Urothelium cell line (cell line): ENCODE data around the gene GLIS2.

Experiments used
- DNase-seq: peaks from one replicate; pipeline ENCODE4 v3.0.0; 2011; ENCODE audit warnings: low spot score, mixed read lengths
- FAIRE-seq: peaks from 2 replicates; lab custom pipeline; 2011; peaks lifted over from hg19 to GRCh38; lab: Jason Lieb, UNC

The GLIS2 gene

DNA sequence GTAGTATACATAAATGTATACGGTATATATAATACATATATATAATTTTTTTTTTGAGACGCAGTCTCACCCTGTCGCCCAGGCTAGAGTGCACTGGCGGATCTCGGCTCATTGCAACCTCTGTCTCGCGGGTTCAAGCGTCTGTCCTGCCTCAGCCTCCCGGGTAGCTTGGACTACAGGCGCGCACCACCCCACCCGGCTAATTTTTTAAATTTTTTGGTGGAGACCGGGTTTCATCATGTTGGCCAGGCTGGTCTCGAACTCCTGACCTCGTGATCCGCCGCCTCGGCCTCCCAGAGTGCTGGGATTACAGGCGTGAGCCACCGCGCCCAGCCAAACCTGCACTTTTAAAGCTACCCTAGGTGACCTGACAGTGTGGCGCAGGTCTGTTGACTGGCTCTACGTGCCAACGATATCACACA is 34.5 kb downstream of the GLIS2 start:
- DNase-seq (no peak), FAIRE-seq (no peak)

DNA sequence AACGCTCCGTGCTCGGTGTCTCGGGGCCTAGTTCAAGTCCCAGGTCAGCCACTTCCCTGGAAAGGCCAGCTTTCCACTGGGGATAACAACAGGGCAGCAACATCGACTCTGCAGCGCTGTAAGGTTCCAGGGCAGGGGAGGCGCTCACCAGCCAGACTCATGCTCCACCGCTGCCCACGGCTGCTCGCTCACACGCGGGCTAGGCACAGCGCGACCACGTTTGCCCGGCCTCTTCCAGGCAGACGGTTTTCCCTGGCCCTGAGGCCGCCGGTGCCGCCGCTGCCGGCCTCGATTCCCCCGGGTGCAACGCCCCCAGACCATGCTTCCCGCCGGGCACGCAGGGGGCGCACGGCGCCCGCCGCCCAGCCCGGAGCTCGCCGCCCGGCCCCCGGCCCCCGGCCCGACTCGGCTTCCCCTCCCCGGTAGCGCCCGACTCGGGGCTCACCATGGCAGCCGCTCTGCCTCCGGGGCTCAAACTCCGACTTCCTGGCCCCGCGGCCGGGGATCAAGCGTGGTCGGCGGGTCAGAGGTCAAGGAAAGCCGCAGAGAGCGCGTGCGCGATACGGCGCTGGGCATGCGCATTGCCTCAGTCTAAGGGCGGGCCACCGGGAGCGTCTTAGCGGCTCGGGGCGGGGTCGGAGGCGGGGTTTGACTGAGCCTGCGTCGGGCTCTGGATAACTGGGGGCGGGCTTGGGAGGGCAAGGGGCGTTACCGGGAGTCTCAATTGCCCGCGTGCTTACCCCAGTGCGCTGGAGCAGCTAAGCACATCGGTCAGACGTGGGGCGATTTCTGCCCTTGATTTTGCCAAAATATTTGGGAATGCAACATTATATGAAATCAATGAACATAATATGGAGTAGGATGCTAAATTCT is 35.2 kb downstream of the GLIS2 start, which contains the start of gene PAM16:
PAM16 (minus strand) TSS at position 535 of the 873 bp plus-strand sequence; CDS start at position 448, 87 bp downstream.
- DNase-seq (peak; percentile 97), FAIRE-seq (peak; percentile 73)

DNA sequence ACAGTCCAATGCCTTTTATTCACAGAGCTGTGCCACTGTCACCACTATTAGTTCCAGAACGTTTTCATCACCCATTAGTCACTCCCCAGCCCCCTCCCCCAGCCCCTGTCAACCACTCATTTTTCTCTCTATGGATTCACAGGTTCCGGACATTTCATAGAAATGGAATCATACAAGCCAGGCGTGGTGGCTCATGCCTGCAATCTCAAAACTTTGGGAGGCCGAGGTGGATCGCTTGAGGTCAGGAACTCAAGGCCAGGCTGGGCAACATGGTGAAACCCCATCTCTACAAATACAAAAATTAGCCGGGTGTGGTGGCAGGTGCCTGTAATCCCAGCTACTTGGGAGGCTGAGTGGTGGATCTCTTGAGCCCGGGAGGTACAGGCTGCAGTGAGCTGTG is 36.0 kb downstream of the GLIS2 start:
- DNase-seq (no peak), FAIRE-seq (no peak)

DNA sequence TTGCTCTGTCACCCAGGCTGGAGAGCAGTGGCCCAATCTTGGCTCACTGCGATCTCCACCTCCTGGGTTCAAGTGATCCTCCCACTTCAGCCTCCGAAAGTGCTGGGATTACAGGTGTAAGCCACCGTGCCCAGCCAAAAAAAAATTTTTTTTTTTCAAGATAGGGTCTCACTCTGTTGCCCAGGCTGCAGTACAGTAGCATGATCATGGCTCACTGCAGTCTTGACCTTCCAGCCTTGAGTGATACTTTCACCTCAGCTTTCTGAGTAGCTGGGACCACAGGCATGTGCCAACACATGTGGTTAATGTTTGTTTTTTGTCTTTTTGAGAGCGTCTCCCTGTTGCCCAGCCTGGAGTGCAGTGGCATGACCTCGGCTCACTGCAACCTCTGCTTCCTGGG is 37.0 kb downstream of the GLIS2 start:
- no peak for FAIRE-seq
- DNase-seq: no peak

DNA sequence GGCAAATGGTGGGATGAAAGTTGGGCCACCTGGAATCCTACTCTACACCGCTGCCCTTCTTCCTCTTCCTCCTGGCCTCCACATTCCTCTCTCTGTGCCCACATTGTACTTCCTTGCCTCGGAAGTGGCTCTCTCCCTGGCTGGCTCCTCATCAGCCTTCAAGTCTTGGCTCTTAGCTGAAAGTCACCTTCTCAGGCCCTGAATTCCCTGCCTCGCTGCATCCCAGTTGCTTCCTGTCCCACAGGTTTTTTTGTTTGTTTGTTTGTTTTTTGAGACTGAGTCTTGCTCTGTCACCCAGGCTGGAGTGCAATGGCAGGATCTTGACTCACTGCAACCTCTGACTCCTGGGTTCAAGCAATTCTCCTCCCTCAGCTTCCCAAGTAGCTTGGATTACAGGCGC is 37.8 kb downstream of the GLIS2 start:
- FAIRE-seq: no peak

DNA sequence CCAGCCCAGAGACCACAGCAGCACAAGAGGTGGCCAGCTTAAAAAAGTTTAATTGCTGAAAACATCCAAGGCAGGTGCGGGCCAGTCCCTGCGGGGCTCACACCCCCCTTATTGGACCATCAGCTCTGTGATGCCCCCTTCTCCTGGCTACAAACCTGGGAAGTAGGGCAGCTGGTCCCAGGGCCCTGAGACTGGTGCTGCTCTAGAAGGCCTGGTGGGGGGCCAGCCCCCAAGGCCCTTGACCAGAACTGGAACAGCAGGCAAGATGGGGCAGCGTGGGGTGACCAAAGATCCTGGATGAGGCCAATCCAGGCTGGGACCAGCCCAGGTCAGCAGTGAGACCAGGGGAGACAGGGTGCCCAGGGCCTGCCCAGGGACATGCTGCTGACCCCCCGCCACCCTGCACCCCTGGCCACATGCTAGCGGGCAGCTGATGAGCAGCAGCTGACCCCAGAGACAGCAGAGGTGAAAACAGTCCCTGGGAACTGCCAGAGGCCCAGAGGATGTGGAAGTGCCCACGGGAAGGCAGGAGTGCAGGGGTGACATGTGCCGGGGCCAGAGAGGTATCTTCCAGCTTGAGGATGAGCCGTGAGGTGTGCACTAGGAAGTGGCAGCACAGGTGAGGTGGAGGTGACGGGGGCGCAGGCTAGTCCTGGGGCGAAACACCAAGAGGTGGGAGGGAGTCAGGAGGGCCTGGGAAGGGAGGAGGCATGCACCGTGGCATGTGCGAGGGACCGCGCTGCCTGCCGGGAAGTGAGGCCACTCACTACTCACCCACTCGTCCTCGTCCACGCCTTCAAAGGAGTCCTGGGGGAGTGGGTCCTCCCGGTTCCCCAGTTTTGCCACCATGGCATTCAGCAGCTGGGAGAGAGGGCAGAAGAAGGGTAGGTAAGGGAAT is 38.9 kb downstream of the GLIS2 start:
- no peak for FAIRE-seq
- no peak for DNase-seq

More for the DNA sequence above, 37.8 kb downstream of the GLIS2 start:
- DNase-seq: no peak

DNA sequence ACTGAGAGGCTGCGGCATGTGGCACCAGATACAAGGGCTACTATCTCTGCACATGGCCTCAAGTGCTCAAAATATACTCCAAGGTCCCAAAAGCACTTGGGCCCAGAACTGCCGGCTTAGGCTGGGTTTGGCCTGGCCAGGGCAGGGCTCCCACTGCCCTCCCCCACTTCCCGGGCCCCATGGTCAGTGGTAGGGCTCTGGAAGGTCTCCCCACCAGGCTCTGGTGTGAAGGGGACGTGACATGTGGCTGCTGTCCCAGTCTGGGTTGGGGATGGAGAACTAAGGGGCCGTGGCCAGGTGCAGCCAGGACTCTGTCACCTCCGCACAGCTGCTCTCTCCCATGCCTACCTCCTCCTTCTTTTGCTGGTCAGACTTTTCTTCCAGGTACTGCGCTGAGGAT is 41.0 kb downstream of the GLIS2 start:
- FAIRE-seq (no peak), DNase-seq (no peak)

DNA sequence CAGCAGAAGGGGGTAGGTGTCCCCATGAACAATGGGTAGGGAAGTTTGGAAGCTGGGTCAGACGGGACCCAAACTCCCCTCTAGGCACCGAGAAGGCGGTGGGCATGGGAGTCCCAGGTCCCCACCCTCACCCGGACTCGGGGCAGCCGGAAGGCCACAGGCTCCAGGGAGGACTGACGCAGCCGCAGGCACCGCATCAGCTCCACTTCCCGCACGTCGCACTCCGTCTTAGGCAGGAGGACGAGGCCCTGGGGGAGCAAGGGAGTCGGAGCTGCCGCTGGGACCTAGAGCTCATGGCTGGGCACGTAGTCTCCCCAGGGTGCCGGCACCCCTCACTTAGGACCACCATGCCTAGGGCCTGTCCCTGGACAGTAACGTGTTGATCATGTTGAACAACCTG is 42.4 kb downstream of the GLIS2 start:
- no peak for DNase-seq
- FAIRE-seq: no peak

DNA sequence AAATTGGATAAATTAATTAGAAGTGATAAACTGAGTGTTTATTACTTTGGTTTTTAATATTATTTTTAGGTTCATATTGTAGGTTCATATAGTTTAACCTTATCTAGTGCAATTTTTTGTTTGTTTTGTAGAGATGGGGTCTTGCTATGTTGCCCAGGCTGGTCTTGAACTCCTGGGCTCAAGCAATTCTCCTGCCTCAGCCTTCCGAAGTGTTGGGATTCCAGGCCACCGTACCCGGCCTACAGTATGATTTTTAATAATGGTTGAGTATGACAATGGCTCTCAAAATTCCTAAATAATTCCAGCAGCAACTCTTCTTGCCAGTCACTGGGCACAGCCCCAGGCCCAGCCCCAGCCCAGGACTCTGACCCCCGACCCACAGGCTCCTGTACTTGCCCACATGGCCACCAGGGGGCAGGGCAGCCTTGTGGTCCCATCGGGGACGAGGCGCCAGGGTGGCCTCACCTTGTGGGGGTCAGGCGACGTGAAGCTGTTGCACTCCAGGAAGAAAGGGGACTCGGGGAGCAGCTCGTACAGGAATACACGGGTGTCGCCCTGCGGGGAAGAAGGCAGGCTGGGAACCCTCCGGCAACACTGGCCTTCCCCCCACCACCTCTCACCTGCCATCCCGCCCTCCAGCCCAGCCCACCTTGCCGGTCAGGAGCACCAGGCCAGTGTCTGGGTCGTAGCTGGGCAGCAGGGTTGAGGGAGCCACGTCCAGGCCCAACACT is 43.1 kb downstream of the GLIS2 start:
- DNase-seq (peak; percentile 65), FAIRE-seq (no peak)

DNA sequence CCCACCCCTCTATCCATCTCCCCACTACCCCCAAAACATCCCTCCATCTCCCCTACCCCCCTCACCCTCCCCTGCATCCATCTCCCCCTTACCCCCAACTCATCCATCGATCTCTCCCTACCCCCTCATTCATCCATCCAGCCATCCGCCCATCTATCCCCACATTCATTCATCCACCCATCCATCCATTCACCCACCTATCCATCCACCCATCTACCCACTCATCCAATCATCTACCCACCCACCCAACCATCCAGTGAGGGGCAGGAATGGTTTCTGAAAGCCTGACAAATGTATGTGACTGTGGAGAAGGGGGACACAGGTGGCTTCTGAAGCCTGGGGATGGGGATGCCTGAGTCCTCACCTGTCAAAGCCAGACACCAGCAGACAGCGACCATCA is 44.0 kb downstream of the GLIS2 start:
- FAIRE-seq (no peak), DNase-seq (no peak)

DNA sequence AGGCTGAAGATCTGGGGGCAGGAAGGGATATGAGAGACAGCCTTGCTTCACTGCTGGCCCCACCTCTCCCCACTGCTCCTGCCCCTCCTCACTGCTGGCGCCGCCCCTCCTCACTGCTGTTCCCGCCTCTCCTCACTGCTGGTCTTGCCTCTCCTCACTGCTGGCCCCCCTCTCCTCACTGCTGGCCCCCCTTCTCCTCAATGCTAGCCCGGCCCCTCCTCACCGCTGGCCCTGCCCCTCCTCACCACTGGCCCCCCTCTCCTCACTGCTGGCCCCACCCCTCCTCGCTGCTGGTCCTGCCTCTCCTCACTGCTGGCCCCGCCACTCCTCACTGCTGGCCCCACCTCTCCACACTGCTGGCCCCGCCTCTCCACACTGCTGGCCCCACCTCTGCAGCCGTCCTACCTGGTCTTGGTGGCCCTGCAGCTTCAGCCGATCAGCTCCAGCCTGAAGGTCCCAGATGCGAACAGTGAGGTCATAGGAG is 44.7 kb downstream of the GLIS2 start:
- DNase-seq: peak; percentile 62
- peak; percentile 88 for FAIRE-seq

DNA sequence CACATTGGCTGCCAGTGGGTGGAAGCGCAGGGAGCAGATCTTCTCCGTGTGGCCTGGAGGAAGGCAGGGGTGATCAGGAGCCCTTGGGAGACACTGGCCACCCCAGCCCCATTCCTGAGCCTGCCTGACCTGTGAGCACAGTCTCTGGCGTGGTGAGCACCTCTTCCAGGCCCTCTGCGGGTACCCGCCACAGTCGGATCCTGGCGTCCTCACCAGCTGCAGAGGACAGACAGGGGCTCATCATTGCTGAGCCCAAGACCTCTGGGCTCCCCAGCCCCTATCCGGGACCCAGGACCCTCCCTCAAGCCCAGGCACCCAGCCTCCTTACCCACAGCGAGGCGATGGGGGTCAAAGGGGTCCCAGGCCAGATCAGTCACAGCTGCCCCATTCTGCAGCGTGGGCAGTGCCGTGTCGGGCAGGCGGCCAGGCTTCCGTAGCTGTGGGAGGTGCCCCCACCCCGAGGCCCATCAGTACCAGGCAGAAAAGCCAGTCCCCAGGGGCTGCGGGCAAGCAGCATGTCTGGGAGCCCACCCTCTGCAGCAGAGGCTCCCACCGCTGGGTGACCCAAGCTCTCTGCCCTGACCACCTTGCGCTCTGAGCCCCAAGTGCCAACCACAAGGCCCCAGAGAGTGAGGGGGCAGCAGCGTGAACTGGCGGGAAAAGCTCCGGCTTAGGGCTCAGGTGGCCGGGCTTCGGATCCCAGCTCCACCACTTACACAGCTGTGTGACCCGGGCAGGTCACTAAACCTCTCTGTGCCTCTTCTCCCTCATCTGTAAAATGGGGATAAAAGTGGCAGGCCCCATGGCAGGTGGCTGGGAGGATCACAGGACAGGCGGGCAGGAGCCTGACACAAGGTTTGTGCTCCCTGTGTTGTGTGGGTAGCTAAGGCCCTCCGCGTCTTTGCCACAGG is 45.4 kb downstream of the GLIS2 start:
- DNase-seq (no peak), FAIRE-seq (no peak)

DNA sequence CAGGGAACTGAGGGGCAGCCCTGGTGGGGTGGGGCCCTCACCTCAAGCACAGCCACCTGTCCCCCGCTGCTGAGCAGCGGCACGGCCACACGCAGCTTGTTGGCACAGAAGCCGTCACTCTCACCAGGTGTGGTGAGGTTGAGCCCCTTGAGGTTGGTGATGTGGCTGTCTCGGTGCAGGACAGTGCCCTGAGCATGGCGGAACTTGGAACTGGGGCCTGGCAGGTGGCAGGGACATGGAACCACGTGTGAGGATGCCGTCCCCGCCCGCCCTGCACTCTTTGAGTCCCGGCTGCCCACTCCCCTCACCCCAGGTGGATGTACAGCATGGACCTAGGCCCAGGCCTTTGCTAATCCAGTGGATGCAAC is 46.1 kb downstream of the GLIS2 start:
- FAIRE-seq: no peak
- no peak for DNase-seq

DNA sequence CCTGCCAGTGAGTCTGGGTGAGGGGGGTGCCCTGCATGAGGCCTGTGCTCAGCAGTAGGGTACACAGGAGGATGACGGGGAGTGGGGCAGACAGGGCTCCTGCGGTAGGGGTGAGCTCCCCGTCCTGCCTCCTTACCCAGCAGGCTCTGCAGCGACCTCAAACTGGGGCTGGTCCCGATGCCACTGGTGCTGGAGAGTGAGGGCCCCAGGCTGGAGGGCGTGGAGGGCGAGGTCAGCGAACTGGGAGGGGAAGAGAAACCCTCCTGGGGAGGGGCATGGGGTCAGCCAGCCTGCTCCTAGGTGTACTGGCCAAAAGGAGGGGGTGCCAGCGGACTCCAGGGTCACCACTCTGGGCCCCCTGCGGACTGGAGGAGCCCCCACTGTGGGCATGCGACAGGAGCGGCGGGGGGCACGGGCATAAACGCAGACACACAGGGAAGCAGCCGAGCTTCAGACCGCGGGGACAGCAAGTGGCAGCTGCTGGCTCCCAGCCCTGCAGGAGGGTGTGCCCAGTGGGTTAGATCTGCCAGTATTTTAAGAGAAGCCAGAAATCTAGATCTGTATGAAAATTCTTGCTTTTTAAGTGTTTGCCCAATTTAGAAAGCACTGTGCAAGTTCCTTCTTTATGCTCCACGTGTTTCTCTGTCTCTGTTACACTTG is 46.7 kb downstream of the GLIS2 start:
- DNase-seq (no peak), FAIRE-seq (no peak)

DNA sequence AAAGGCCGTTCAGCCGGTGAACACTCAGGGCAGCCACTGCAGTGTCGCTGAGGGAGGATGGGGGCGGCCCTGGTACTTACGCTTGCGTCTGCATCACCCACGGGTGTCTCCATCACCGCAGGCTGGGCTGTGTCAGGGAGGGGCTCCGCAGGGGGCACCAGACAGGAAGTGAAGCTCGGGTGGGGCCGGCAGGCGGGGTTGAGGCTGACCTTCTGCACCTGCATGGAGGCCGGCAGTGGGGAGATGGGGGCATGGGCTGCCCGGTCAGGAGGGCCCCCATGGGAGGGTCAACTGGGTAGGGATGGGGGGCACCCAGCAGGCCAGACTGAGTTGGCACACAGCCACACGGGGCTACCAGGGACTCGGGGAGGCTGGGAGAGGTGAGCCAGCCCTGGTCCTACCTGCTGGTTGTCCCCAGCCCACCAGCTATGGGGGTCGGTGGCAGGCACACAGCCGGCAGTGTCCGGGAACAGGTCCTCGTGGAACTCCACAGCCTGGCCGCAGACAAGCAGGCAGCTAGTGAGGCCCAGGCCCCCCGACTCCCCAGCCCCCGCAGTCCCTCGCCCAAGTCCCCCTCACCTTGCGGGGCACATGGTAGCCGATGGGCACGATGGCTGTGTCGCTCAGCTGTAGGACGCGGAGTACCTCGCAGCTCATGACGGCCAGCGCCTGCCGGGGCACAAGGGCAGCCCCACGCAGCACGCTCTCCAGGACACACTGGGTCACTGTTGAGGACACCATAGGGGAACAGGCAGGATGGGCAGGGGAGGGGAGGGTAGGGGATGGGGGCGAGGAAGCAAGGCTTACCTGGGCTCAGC is 48.5 kb downstream of the GLIS2 start:
- no peak for FAIRE-seq
- no peak for DNase-seq

DNA sequence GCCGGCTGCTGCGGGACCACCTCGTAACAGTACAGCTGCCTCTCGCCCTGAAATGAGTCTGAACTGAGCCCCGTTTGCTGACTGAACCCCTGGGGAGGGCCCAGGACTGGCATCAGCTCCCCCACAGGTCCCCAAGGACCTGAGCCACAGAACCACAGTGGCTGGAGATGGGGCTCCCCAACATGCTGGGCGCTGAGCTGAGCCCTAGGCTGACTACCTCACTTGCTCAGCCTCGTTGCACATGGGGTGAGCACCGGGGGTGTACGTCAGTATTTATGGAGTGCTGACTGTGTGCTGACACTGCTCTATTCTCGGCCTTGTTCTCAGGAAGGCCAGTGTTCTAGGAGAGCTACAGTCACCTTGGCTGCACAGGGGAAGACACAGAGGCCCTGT is 49.1 kb downstream of the GLIS2 start:
- FAIRE-seq: no peak
- DNase-seq: no peak

DNA sequence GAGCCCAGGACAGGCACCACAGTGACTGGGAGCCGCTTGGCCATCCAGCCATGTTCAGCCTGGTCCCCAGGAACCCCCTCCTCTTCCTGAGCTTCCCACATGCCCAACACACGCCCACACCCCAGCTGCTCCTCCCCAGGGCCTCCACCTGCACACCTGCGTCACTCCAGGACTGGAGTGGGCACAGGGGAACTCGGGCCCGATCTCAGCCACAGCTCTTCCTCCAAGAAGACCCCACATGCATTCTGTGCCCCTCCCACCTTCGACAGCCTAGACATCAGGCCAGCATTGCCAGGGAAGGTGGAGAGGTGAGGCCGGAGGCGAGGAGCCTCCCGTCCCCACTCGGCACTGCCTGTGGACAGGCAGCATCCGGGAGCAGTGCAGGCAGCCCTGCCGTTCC is 49.7 kb downstream of the GLIS2 start:
- FAIRE-seq (no peak), DNase-seq (no peak)

DNA sequence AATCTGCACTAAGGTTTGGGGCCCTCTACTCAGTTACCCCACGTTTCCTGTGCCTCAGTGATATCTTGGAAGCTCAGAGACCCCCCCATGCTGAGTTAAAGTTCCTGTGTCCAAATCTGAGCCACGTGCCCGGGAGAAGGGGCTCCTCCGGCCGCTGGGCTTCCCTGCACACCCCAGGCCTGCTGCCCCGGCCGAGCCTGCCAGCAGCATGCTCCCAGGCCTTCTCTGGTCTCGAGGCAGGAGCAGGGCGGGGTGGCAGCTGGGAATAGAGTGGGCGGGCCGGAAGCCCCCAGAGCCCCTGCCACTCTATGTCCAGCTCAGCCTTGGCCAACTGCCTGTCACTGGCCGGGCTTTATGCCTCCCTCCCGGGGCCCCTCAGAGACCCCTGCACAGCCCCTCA is 50.1 kb downstream of the GLIS2 start:
- DNase-seq: no peak
- FAIRE-seq: no peak
